HL-60 (cell line): ENCODE results near the gene SUGP2.

Experiments used
- DNase-seq, 2 experiments: peaks; one replicate each; pipeline ENCODE4 v3.0.0-alpha.2; 2010 to 2020; ENCODE audit warnings: low read depth in 1 of 2, low spot score in 1 of 2
- H3K27ac ChIP-seq: fragments of 250-450 bp; sonication (Bioruptor Pico); replicated peaks from 2 replicates; pipeline ENCODE4 v1.5.1; 2020; ENCODE audit warnings: mild to moderate bottlenecking, moderate library complexity
- H3K27me3 ChIP-seq: fragments of 250-450 bp; sonication (Bioruptor Pico); 2 replicates; pipeline ENCODE4 v1.5.1; 2021; ENCODE audit warnings: mild to moderate bottlenecking, moderate library complexity; ENCODE audit not compliant: insufficient read depth, poor library complexity, severe bottlenecking
- H3K4me3 ChIP-seq: replicated peaks from 2 replicates; pipeline ENCODE4 v1.5.1; 2011; ENCODE audit warnings: mild to moderate bottlenecking, control low read depth, low read length; ENCODE audit not compliant: insufficient read depth
- GABPA ChIP-seq: IDR thresholded peaks from 2 replicates; pipeline ENCODE4 v1.6.1; 2012; ENCODE audit warnings: low read depth
- POLR2AphosphoS5 ChIP-seq: IDR thresholded peaks from 2 replicates; pipeline ENCODE4 v1.6.1; 2012; ENCODE audit warnings: low read depth
- SPI1 ChIP-seq: IDR thresholded peaks from 2 replicates; pipeline ENCODE4 v1.6.1; 2012; ENCODE audit warnings: low read depth, mild to moderate bottlenecking, borderline replicate concordance
- TF ChIP-seq, protein P1 (sequence below): IDR thresholded peaks from 2 replicates; pipeline ENCODE4 v1.6.1; 2012; ENCODE audit warnings: low read depth; ENCODE audit not compliant: insufficient replicate concordance
- TF ChIP-seq, protein P2 (sequence below): IDR thresholded peaks from one replicate; pipeline ENCODE4 v1.5.1; 2011; ENCODE audit warnings: low read length, control low read depth, inconsistent platforms; ENCODE audit not compliant: insufficient read depth

Gene SUGP2

DNA sequence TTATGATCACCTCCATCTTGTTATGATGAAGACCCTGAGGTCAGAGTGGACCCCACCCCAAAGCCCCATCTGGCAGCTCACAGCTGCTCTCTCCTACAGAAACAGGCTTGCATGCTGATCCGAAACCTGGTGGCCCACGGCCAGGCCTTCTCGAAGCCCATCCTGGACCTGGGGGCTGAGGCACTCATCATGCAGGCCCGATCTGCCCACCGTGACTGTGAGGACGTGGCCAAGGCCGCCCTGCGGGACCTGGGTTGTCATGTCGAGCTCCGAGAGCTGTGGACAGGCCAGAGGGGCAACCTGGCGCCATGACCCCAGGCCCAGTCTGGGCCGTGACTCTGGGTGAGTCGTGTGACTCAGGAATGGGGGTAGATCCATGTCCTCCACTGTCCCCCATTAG lies 24.0 kb upstream of the SUGP2 start:
- TF ChIP-seq, protein P1, sequence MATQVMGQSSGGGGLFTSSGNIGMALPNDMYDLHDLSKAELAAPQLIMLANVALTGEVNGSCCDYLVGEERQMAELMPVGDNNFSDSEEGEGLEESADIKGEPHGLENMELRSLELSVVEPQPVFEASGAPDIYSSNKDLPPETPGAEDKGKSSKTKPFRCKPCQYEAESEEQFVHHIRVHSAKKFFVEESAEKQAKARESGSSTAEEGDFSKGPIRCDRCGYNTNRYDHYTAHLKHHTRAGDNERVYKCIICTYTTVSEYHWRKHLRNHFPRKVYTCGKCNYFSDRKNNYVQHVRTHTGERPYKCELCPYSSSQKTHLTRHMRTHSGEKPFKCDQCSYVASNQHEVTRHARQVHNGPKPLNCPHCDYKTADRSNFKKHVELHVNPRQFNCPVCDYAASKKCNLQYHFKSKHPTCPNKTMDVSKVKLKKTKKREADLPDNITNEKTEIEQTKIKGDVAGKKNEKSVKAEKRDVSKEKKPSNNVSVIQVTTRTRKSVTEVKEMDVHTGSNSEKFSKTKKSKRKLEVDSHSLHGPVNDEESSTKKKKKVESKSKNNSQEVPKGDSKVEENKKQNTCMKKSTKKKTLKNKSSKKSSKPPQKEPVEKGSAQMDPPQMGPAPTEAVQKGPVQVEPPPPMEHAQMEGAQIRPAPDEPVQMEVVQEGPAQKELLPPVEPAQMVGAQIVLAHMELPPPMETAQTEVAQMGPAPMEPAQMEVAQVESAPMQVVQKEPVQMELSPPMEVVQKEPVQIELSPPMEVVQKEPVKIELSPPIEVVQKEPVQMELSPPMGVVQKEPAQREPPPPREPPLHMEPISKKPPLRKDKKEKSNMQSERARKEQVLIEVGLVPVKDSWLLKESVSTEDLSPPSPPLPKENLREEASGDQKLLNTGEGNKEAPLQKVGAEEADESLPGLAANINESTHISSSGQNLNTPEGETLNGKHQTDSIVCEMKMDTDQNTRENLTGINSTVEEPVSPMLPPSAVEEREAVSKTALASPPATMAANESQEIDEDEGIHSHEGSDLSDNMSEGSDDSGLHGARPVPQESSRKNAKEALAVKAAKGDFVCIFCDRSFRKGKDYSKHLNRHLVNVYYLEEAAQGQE, result no peak
- no peak for TF ChIP-seq POLR2AphosphoS5
- TF ChIP-seq, protein P2, sequence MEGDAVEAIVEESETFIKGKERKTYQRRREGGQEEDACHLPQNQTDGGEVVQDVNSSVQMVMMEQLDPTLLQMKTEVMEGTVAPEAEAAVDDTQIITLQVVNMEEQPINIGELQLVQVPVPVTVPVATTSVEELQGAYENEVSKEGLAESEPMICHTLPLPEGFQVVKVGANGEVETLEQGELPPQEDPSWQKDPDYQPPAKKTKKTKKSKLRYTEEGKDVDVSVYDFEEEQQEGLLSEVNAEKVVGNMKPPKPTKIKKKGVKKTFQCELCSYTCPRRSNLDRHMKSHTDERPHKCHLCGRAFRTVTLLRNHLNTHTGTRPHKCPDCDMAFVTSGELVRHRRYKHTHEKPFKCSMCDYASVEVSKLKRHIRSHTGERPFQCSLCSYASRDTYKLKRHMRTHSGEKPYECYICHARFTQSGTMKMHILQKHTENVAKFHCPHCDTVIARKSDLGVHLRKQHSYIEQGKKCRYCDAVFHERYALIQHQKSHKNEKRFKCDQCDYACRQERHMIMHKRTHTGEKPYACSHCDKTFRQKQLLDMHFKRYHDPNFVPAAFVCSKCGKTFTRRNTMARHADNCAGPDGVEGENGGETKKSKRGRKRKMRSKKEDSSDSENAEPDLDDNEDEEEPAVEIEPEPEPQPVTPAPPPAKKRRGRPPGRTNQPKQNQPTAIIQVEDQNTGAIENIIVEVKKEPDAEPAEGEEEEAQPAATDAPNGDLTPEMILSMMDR, result no peak
- TF ChIP-seq SPI1, result no peak
- TF ChIP-seq GABPA, result no peak
- Histone ChIP-seq H3K27ac (no peak overlapping the region), H3K4me3 (no peak overlapping the region), H3K27me3 (no peaks in the 10 kb centered on the region)
- DNase-seq, result no peak

DNA sequence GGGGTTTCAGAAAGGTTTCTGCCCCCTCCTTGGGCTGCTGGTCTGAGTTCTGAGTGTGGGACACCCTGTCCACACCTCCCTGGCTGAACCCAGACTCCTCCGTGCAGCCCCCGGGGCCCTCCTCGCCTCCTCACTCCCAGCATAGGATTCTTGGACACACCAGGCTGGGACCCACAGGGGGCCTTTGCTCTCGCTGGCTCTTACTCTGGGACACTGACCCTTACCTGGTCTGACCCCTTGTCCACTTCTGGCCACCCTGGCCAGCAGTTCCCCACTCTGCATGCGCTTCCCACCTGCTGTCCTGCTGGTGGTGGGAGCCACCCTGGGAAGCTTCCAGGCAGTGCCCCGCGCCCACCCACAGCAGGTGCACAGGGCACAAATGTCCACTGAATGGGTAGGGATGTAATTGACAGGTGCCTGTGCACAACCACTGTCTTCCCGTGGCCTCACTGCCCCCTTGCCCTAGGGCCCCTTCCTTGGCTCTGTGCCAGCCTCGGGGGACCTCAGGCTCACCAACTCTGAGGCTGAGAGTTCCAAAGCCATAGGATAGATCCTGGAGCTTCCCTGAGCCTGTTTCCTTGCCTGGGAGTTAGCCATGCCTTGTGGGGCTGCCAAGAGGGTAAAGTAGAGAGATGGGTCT lies 23.4 kb upstream of the SUGP2 start:
- H3K27ac ChIP-seq, result no peak overlapping the region
- TF ChIP-seq, protein P1, result no peak
- TF ChIP-seq SPI1 (no peak), GABPA (no peak), POLR2AphosphoS5 (no peak)
- DNase-seq, result no peak

DNA sequence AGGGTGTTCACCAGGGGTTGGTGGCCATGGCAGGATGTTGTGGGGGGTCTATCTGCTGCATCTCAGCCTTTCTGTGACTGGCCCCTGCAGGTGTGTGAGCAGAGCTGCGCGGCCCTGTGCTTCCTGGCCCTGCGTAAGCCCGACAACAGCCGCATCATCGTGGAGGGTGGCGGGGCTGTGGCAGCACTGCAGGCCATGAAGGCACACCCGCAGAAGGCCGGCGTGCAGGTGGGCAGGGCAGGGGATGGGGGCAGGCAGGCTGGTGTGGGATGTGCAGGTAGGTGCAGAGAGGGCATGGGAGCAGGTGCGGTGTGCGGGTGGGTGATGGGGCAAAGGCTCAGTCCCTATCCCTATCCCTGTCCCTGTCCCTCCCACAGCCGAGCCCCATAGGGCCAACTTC lies 22.4 kb upstream of the SUGP2 start:
- Histone ChIP-seq H3K27ac (no peak overlapping the region), H3K27me3 (no peaks in the 10 kb centered on the region), H3K4me3 (no peak overlapping the region)
- no peak for DNase-seq
- no peak for TF ChIP-seq POLR2AphosphoS5
- TF ChIP-seq, protein P1, result no peak
- no peak for TF ChIP-seq GABPA
- TF ChIP-seq SPI1, result no peak
- TF ChIP-seq, protein P2, result no peak

More for the DNA sequence above, 23.4 kb upstream of the SUGP2 start:
- Histone ChIP-seq H3K27me3 (no peaks in the 10 kb centered on the region), H3K4me3 (no peak overlapping the region)
